Body of pancreas (tissue), 4 donors: ENCODE data around the gene IGFBP6.

Experiments used
- CTCF ChIP-seq, 7 experiments: fragments of 450-650 bp in 4 of 7; fragments of 200-600 bp in 3 of 7; sonication (generic) in 3 of 7; IDR thresholded peaks; one replicate each; pipeline ENCODE4 v1.5.1; 2016 to 2019; ENCODE audit warnings: antibody characterized with exemption in 7 of 7
- POLR2A ChIP-seq, 3 donors: fragments of 450-650 bp; IDR thresholded peaks; one replicate each; pipeline ENCODE4 v1.6.1; 2016; ENCODE audit warnings: antibody characterized with exemption in 3 of 3, mild to moderate bottlenecking in 2 of 3

GRCh38 chr12:53105712-53106439 is 8.4 kb downstream of the IGFBP6 start:
- TF ChIP-seq POLR2A (IDR thresholded peaks at IDR 0.05) (no peak), CTCF (IDR thresholded peaks at IDR 0.05) (no peak)
